HepG2 (cell line): Measurements from ENCODE around the gene SLC35A3. TPM values are rescaled to one million over a fixed set of nuclear protein-coding genes. Genes with fewer than 3 reads are reported as not detected.

Source experiments
- ATAC-seq: fragments of 200-7000 bp; cut with Tn5 transposase; 3 replicates; pipeline ENCODE4 v1.9.1; 2020; ENCODE audit warnings: mild to moderate bottlenecking, moderate library complexity
- BruUV-seq: library from RNA; stranded (reverse); fragments of 400-500 nt; replicated peaks from 2 replicates; lab custom pipeline; 2021; lab: Mats Ljungman, UMichigan
- CTCF ChIA-PET: fragments of 300-600 bp; formaldehyde crosslinking; extraction: SDS; loops from one replicate; lab custom pipeline; 2021; ENCODE audit warnings: low total read pairs, inconsistent platforms, low intra/inter-chr PET ratio; lab: Yijun Ruan, JAX
- POLR2A ChIA-PET: fragments of 350-600 bp; sonication (Branson Sonifier 250); formaldehyde crosslinking; loops from one replicate; lab custom pipeline; 2020; ENCODE audit warnings: antibody characterized with exemption, inconsistent platforms; lab: Yijun Ruan, JAX
- DNase-seq: peaks from one replicate; pipeline ENCODE4 v3.0.0-alpha.2; 2015; ENCODE audit warnings: low spot score
- FAIRE-seq: peaks from 3 replicates; lab custom pipeline; 2011; peaks lifted over from hg19 to GRCh38; lab: Jason Lieb, UNC
- H2AFZ ChIP-seq: one replicate; pipeline ENCODE4 v1.6.1; 2011; ENCODE audit warnings: low read length, inconsistent platforms
- H3K27ac ChIP-seq: fragments of 300-600 bp; 3 replicates; pipeline ENCODE4 v1.8.0; 2011; ENCODE audit warnings: mixed run types, mild to moderate bottlenecking, mixed read lengths, low read length, inconsistent platforms; ENCODE audit not compliant: insufficient read depth; ENCODE audit errors: extremely low read length
- H3K27me3 ChIP-seq, 2 experiments: fragments of 200-600 bp in 1 of 2; 2 replicates in 1 of 2; 3 replicates in 1 of 2; pipeline versions ENCODE4 v1.6.0 to v1.8.0; 2011; ENCODE audit warnings: low read length in 2 of 2, mild to moderate bottlenecking in 2 of 2, moderate library complexity in 2 of 2, inconsistent platforms in 1 of 2; ENCODE audit not compliant: insufficient read depth in 2 of 2, control insufficient read depth in 1 of 2
- H3K36me3 ChIP-seq, 2 experiments: fragments of 200-600 bp in 1 of 2; replicated peaks in 1 of 2; 2 replicates in 1 of 2; 3 replicates in 1 of 2; pipeline versions ENCODE4 v1.5.1 to v1.8.0; 2011; ENCODE audit warnings: low read length in 2 of 2, inconsistent platforms in 1 of 2; ENCODE audit not compliant: insufficient read depth in 2 of 2, control insufficient read depth in 1 of 2
- H3K4me1 ChIP-seq: 2 replicates; pipeline ENCODE4 v1.5.1; 2012; ENCODE audit warnings: low read length, inconsistent platforms; ENCODE audit not compliant: insufficient read depth
- H3K4me2 ChIP-seq: 2 replicates; pipeline ENCODE4 v1.6.0; 2011; ENCODE audit warnings: low read depth, low read length, inconsistent platforms
- H3K4me3 ChIP-seq, 3 experiments: fragments of 200-600 bp in 1 of 3; sonication (generic), shearing (Covaris generic) in 1 of 3; replicated peaks in 1 of 3; 2 replicates each; pipeline ENCODE4 v1.5.1; 2011 to 2016; ENCODE audit warnings: low read length in 3 of 3, inconsistent platforms in 2 of 3, low read depth in 2 of 3, mild to moderate bottlenecking in 2 of 3, control low read depth in 1 of 3, mixed read lengths in 1 of 3; ENCODE audit not compliant: insufficient read depth in 1 of 3
- H3K79me2 ChIP-seq: one replicate; pipeline ENCODE4 v1.6.1; 2011; ENCODE audit warnings: low read length, inconsistent platforms; ENCODE audit not compliant: insufficient read depth
- H3K9ac ChIP-seq: 2 replicates; pipeline ENCODE4 v1.6.0; 2011; ENCODE audit warnings: mild to moderate bottlenecking, low read depth, low read length, inconsistent platforms; ENCODE audit not compliant: insufficient read depth
- H3K9me3 ChIP-seq: 2 replicates; pipeline ENCODE4 v1.5.1; 2012; ENCODE audit warnings: mild to moderate bottlenecking, low read length
- H4K20me1 ChIP-seq: 2 replicates; pipeline ENCODE4 v1.6.0; 2011; ENCODE audit warnings: inconsistent platforms, mild to moderate bottlenecking, low read length, moderate library complexity; ENCODE audit not compliant: insufficient read depth
- ARNTL ChIP-seq: sonication (generic); formaldehyde crosslinking; IDR thresholded peaks from 2 replicates; pipeline ENCODE4 v1.4.0; 2020; ENCODE audit warnings: mild to moderate bottlenecking, missing genetic modification reagents
- ATF7 ChIP-seq, 2 experiments: fragments of 450-650 bp in 1 of 2; sonication (generic) in 1 of 2; formaldehyde crosslinking in 1 of 2; IDR thresholded peaks; 2 replicates each; pipeline versions ENCODE4 v1.4.0 to v1.6.1; 2016 to 2020; ENCODE audit warnings: antibody characterized with exemption in 1 of 2, mild to moderate bottlenecking in 1 of 2, missing genetic modification reagents in 1 of 2
- EHMT2 ChIP-seq: fragments of 200-600 bp; sonication (generic); IDR thresholded peaks from 2 replicates; pipeline ENCODE4 v1.7.0; 2017; ENCODE audit warnings: antibody characterized with exemption, low read depth, low read length, borderline replicate concordance
- FOXO1 ChIP-seq: sonication (generic); formaldehyde crosslinking; IDR thresholded peaks from 2 replicates; pipeline ENCODE4 v1.4.0; 2020; ENCODE audit warnings: missing genetic modification reagents
- GABPA ChIP-seq, 2 experiments: IDR thresholded peaks; 2 replicates each; pipeline ENCODE4 v1.6.1; 2011 to 2016; ENCODE audit warnings: low read depth in 2 of 2, low read length in 1 of 2, missing biosample characterization in 1 of 2, missing genetic modification characterization in 1 of 2
- KDM1A ChIP-seq: IDR thresholded peaks from 2 replicates; pipeline ENCODE4 v1.6.1; 2016; ENCODE audit warnings: missing compliant biosample characterization
- KLF12 ChIP-seq: sonication (generic); formaldehyde crosslinking; IDR thresholded peaks from 2 replicates; pipeline ENCODE4 v1.4.0; 2020; ENCODE audit warnings: missing genetic modification reagents, borderline replicate concordance
- LCORL ChIP-seq, 2 experiments: fragments of 450-650 bp in 1 of 2; sonication (generic) in 1 of 2; formaldehyde crosslinking in 1 of 2; IDR thresholded peaks; 2 replicates each; pipeline versions ENCODE4 v1.5.0 to v1.6.1; 2017 to 2020; ENCODE audit warnings: antibody characterized with exemption in 1 of 2, missing genetic modification reagents in 1 of 2
- MAF1 ChIP-seq: sonication (generic); formaldehyde crosslinking; IDR thresholded peaks from 2 replicates; pipeline ENCODE4 v1.5.0; 2020; ENCODE audit warnings: missing genetic modification reagents, borderline replicate concordance
- MIXL1 ChIP-seq: IDR thresholded peaks from 2 replicates; pipeline ENCODE4 v1.6.1; 2016
- PTBP1 ChIP-seq: fragments of 200-400 bp; formaldehyde crosslinking; IDR thresholded peaks from 2 replicates; pipeline ENCODE4 v1.6.1; 2018; ENCODE audit warnings: low read length, low read depth; ENCODE audit not compliant: poor library complexity, severe bottlenecking
- TAF15 ChIP-seq: fragments of 200-400 bp; formaldehyde crosslinking; IDR thresholded peaks from one replicate; pipeline ENCODE4 v1.6.1; 2018; ENCODE audit warnings: mild to moderate bottlenecking, low read depth, low read length; ENCODE audit not compliant: poor library complexity, severe bottlenecking
- ZNF343 ChIP-seq: sonication (generic); formaldehyde crosslinking; IDR thresholded peaks from 2 replicates; pipeline ENCODE4 v1.4.0; 2020; ENCODE audit warnings: mild to moderate bottlenecking, missing genetic modification reagents
- ZNF644 ChIP-seq: IDR thresholded peaks from 2 replicates; pipeline ENCODE4 v1.6.1; 2016; ENCODE audit warnings: low read depth
- ZNF747 ChIP-seq: sonication (generic); formaldehyde crosslinking; IDR thresholded peaks from 2 replicates; pipeline ENCODE4 v1.8.1; 2023; ENCODE audit warnings: missing genetic modification reagents, mild to moderate bottlenecking, borderline replicate concordance
- ZSCAN20 ChIP-seq: sonication (generic); formaldehyde crosslinking; IDR thresholded peaks from 2 replicates; pipeline ENCODE4 v1.4.0; 2020; ENCODE audit warnings: missing genetic modification reagents, mild to moderate bottlenecking, borderline replicate concordance
- WGBS: methylation state at CpG from one replicate; pipeline ENCODE4 v1.1.6; 2017; ENCODE audit warnings: low lambda C conversion rate; 5-methylcytosine and 5-hydroxymethylcytosine counted together
- in situ Hi-C: cut with HindIII; loops from 2 replicates; pipeline ENCODE4 v1.10.0; 2017; ENCODE audit warnings: low pct_unique_long_range_greater_than_20kb; ENCODE audit not compliant: extremely low pct_ligation_motif_present
- intact Hi-C: fragments of 100-400 bp; cut with micrococcal nuclease; formaldehyde crosslinking; loops from one replicate; pipeline ENCODE4 v1.10.0; 2022; ENCODE audit not compliant: unreplicated experiment
- polyA plus RNA-seq, 8 experiments: library from polyadenylated mRNA; depleted of rRNA in 3 of 8; stranded (reverse) in 7 of 8; unstranded in 1 of 8; fragments of >200 nt; fragmentation: Illumina TruSeq in 4 of 8; extraction: Trizol in 4 of 8; gene quantifications; 2 replicates each; pipeline versions ENCODE4 v1.2.1 to v1.2.3, GENCODE V29; 2011 to 2016; ENCODE audit warnings: low read depth in 4 of 8, missing spikeins in 1 of 8, mixed read lengths in 1 of 8; ENCODE audit not compliant: insufficient read depth in 1 of 8
- total RNA-seq, 5 experiments: library from RNA; depleted of rRNA; stranded (reverse); fragments of >200 nt; fragmentation: Illumina TruSeq; extraction: Trizol; gene quantifications; 2 replicates each; pipeline ENCODE4 v1.2.3, GENCODE V29; 2016; ENCODE audit warnings: low read depth in 1 of 5
- TF ChIP-seq, protein P1 (sequence below): sonication (generic); formaldehyde crosslinking; IDR thresholded peaks from 2 replicates; pipeline ENCODE4 v1.4.0; 2020; ENCODE audit warnings: missing genetic modification reagents, mild to moderate bottlenecking, borderline replicate concordance
- TF ChIP-seq, protein P2 (sequence below): sonication (generic); formaldehyde crosslinking; IDR thresholded peaks from 2 replicates; pipeline ENCODE4 v1.4.0; 2020; ENCODE audit warnings: mild to moderate bottlenecking, missing genetic modification reagents

The SLC35A3 gene
- total and polyA plus RNA-seq, 2 of the 13 experiments (the other 11 are each of a cell fraction or from before 2014, with no cell fraction given): 11.2 to 24.9 TPM

DNA sequence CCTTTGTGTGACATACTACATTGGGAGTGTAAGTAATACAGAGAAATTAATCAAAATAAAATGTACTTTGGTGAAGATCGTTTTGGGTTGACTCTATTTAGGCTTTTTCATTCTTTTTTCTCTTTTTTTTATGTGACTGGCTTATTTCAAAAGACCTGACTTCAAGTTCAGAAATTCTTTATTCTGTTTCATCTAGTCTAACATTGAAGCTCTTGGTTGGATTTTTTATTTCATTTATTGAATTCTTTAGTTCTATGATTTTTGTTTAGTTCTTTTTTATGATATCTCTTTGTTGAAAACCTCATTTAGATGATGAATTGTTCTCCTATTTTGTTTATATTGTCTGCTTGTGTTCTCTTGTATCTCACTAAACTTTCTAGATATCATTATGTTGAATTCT is 35.6 kb downstream of the SLC35A3 start:
- no peak for ATAC-seq
- Histone ChIP-seq H3K4me3 (no peak overlapping the region), H3K27ac (no peak overlapping the region), H3K27me3 (no peaks in the 10 kb centered on the region), H3K4me2 (no peak overlapping the region), H3K36me3 (peaks cover 1 to 5% of the 10 kb centered on the region in 2 experiments; a peak in 3 of 5 replicates), H3K79me2 (peaks cover 2% of the 10 kb centered on the region), H2AFZ (no peak overlapping the region), H3K4me1 (no peaks in the 10 kb centered on the region; the same call in 1 of the 2 replicates), H4K20me1 (no peaks in the 10 kb centered on the region), H3K9ac (no peak overlapping the region), H3K9me3 (no peaks in the 10 kb centered on the region)
- POLR2A ChIA-PET: no interaction called here
- intact Hi-C loops (no loop called here), in situ Hi-C loops (no loop called here)
- CTCF ChIA-PET: no interaction called here
- DNase-seq: no peak
- no peak for FAIRE-seq
- no TSS peak for BruUV-seq
- WGBS: 91% methylated on average over 1 of the region's 1 CpG
- no peak for TF ChIP-seq ARNTL (CRISPR knock-in tag)
- TF ChIP-seq TAF15: no peak
- no peak for TF ChIP-seq MAF1 (CRISPR knock-in tag)
- no peak for TF ChIP-seq GABPA (IDR thresholded peaks at IDR 0.05; ENCODE audit: low read depth, low read length)
- TF ChIP-seq GABPA (CRISPR knock-in tag; IDR thresholded peaks at IDR 0.05; ENCODE audit: low read depth): no peak
- TF ChIP-seq KDM1A (CRISPR knock-in tag): no peak
- TF ChIP-seq ZNF343: no peak
- TF ChIP-seq ZNF747 (CRISPR knock-in tag): no peak
- TF ChIP-seq KLF12 (CRISPR knock-in tag): no peak
- TF ChIP-seq, protein P1, sequence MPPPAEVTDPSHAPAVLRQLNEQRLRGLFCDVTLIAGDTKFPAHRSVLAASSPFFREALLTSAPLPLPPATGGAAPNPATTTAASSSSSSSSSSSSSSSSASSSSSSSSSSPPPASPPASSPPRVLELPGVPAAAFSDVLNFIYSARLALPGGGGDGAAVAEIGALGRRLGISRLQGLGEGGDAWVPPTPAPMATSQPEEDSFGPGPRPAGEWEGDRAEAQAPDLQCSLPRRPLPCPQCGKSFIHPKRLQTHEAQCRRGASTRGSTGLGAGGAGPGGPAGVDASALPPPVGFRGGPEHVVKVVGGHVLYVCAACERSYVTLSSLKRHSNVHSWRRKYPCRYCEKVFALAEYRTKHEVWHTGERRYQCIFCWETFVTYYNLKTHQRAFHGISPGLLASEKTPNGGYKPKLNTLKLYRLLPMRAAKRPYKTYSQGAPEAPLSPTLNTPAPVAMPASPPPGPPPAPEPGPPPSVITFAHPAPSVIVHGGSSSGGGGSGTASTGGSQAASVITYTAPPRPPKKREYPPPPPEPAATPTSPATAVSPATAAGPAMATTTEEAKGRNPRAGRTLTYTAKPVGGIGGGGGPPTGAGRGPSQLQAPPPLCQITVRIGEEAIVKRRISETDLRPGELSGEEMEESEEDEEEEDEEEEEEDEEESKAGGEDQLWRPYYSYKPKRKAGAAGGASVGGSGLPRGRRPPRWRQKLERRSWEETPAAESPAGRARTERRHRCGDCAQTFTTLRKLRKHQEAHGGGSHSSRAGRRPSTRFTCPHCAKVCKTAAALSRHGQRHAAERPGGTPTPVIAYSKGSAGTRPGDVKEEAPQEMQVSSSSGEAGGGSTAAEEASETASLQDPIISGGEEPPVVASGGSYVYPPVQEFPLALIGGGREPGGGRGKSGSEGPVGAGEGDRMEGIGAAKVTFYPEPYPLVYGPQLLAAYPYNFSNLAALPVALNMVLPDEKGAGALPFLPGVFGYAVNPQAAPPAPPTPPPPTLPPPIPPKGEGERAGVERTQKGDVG (CRISPR knock-in tag): no peak
- no peak for TF ChIP-seq ZSCAN20 (CRISPR knock-in tag)
- TF ChIP-seq MIXL1 (CRISPR knock-in tag): no peak
- TF ChIP-seq PTBP1: no peak
- no peak for TF ChIP-seq LCORL (IDR thresholded peaks at IDR 0.05)
- TF ChIP-seq LCORL (CRISPR knock-in tag; IDR thresholded peaks at IDR 0.05): no peak
- no peak for TF ChIP-seq EHMT2
- TF ChIP-seq, protein P2, sequence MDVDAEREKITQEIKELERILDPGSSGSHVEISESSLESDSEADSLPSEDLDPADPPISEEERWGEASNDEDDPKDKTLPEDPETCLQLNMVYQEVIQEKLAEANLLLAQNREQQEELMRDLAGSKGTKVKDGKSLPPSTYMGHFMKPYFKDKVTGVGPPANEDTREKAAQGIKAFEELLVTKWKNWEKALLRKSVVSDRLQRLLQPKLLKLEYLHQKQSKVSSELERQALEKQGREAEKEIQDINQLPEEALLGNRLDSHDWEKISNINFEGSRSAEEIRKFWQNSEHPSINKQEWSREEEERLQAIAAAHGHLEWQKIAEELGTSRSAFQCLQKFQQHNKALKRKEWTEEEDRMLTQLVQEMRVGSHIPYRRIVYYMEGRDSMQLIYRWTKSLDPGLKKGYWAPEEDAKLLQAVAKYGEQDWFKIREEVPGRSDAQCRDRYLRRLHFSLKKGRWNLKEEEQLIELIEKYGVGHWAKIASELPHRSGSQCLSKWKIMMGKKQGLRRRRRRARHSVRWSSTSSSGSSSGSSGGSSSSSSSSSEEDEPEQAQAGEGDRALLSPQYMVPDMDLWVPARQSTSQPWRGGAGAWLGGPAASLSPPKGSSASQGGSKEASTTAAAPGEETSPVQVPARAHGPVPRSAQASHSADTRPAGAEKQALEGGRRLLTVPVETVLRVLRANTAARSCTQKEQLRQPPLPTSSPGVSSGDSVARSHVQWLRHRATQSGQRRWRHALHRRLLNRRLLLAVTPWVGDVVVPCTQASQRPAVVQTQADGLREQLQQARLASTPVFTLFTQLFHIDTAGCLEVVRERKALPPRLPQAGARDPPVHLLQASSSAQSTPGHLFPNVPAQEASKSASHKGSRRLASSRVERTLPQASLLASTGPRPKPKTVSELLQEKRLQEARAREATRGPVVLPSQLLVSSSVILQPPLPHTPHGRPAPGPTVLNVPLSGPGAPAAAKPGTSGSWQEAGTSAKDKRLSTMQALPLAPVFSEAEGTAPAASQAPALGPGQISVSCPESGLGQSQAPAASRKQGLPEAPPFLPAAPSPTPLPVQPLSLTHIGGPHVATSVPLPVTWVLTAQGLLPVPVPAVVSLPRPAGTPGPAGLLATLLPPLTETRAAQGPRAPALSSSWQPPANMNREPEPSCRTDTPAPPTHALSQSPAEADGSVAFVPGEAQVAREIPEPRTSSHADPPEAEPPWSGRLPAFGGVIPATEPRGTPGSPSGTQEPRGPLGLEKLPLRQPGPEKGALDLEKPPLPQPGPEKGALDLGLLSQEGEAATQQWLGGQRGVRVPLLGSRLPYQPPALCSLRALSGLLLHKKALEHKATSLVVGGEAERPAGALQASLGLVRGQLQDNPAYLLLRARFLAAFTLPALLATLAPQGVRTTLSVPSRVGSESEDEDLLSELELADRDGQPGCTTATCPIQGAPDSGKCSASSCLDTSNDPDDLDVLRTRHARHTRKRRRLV (CRISPR knock-in tag): no peak
- TF ChIP-seq FOXO1: no peak
- TF ChIP-seq ATF7 (IDR thresholded peaks at IDR 0.05): no peak
- no peak for TF ChIP-seq ATF7 (CRISPR knock-in tag; IDR thresholded peaks at IDR 0.05)
- no peak for TF ChIP-seq ZNF644 (CRISPR knock-in tag)
